HEK293 (cell line): ENCODE data around the gene ANKRD60.

Experiments used
- CTCF ChIA-PET: fragments of 350-600 bp; formaldehyde crosslinking; extraction: SDS; loops from one replicate; lab custom pipeline; 2021; ENCODE audit warnings: antibody characterized with exemption; lab: Yijun Ruan, JAX
- POLR2A ChIA-PET: fragments of 300-600 bp; formaldehyde crosslinking; extraction: SDS; loops from one replicate; lab custom pipeline; 2020; ENCODE audit warnings: antibody characterized with exemption, inconsistent platforms; lab: Yijun Ruan, JAX
- H3K27ac ChIP-seq: fragments of 200-500 bp; sonication (Bioruptor generic); 2 replicates; pipeline ENCODE4 v1.5.1; 2014; ENCODE audit warnings: low read depth, low read length, control low read depth, inconsistent platforms; ENCODE audit errors: extremely low read depth
- H3K36me3 ChIP-seq, 2 experiments: fragments of 200-500 bp in 1 of 2; sonication (Bioruptor generic) in 1 of 2; 1 replicate in 1 of 2; 2 replicates in 1 of 2; pipeline ENCODE4 v1.5.1; 2014 to 2017; ENCODE audit warnings: inconsistent platforms in 2 of 2, low read length in 2 of 2; ENCODE audit not compliant: control insufficient read depth in 2 of 2, insufficient read depth in 1 of 2
- H3K4me1 ChIP-seq: fragments of 200-500 bp; sonication (Bioruptor generic); 2 replicates; pipeline ENCODE4 v1.5.1; 2014; ENCODE audit warnings: mild to moderate bottlenecking, low read length, inconsistent platforms; ENCODE audit not compliant: control insufficient read depth, insufficient read depth
- H3K4me3 ChIP-seq: 2 replicates; pipeline ENCODE4 v1.5.1; 2011; ENCODE audit warnings: low read depth, mild to moderate bottlenecking, control low read depth, low read length, moderate library complexity
- H3K9me3 ChIP-seq: fragments of 200-500 bp; sonication (Bioruptor generic); 2 replicates; pipeline ENCODE4 v1.5.1; 2014; ENCODE audit warnings: low read depth, low read length, inconsistent platforms; ENCODE audit not compliant: control insufficient read depth, insufficient read depth
- FEZF1 ChIP-seq: fragments of 450-650 bp; formaldehyde crosslinking; IDR thresholded peaks from 2 replicates; pipeline ENCODE4 v1.5.1; 2016; ENCODE audit warnings: missing biosample characterization, missing genetic modification characterization
- KLF9 ChIP-seq: fragments of 450-650 bp; formaldehyde crosslinking; IDR thresholded peaks from 2 replicates; pipeline ENCODE4 v1.5.1; 2016; ENCODE audit warnings: missing biosample characterization, missing genetic modification characterization, low read depth
- MZF1 ChIP-seq: fragments of 450-650 bp; formaldehyde crosslinking; IDR thresholded peaks from 2 replicates; pipeline ENCODE4 v1.5.1; 2017; ENCODE audit warnings: missing biosample characterization, missing genetic modification characterization, borderline replicate concordance
- SP2 ChIP-seq: fragments of 450-650 bp; formaldehyde crosslinking; IDR thresholded peaks from 2 replicates; pipeline ENCODE4 v1.5.1; 2016; ENCODE audit warnings: missing biosample characterization, missing genetic modification characterization
- ZNF10 ChIP-seq: fragments of 450-650 bp; formaldehyde crosslinking; IDR thresholded peaks from 2 replicates; pipeline ENCODE4 v1.5.1; 2017; ENCODE audit warnings: missing biosample characterization, missing genetic modification characterization
- ZNF24 ChIP-seq: fragments of 450-650 bp; formaldehyde crosslinking; IDR thresholded peaks from 2 replicates; pipeline ENCODE4 v1.5.1; 2016; ENCODE audit warnings: missing biosample characterization, missing genetic modification characterization
- ZNF335 ChIP-seq: fragments of 450-650 bp; formaldehyde crosslinking; conservative IDR thresholded peaks from 2 replicates; pipeline ENCODE4 v1.5.1; 2016; ENCODE audit warnings: missing biosample characterization, missing genetic modification characterization
- ZNF37A ChIP-seq: fragments of 450-650 bp; IDR thresholded peaks from 2 replicates; pipeline ENCODE4 v1.5.1; 2018; ENCODE audit warnings: missing biosample characterization, missing genetic modification characterization
- ZNF426 ChIP-seq: fragments of 450-650 bp; formaldehyde crosslinking; IDR thresholded peaks from 2 replicates; pipeline ENCODE4 v1.5.1; 2017; ENCODE audit warnings: missing biosample characterization, missing genetic modification characterization, mild to moderate bottlenecking, inconsistent platforms, moderate library complexity
- ZNF473 ChIP-seq: fragments of 450-650 bp; formaldehyde crosslinking; IDR thresholded peaks from 2 replicates; pipeline ENCODE4 v1.5.1; 2017; ENCODE audit warnings: missing biosample characterization, missing genetic modification characterization
- ZNF501 ChIP-seq: fragments of 450-650 bp; formaldehyde crosslinking; IDR thresholded peaks from 2 replicates; pipeline ENCODE4 v1.5.1; 2016; ENCODE audit warnings: missing biosample characterization, missing genetic modification characterization
- ZNF610 ChIP-seq: fragments of 450-650 bp; formaldehyde crosslinking; IDR thresholded peaks from 2 replicates; pipeline ENCODE4 v1.5.1; 2016; ENCODE audit warnings: missing biosample characterization, missing genetic modification characterization, borderline replicate concordance
- ZNF791 ChIP-seq: fragments of 450-650 bp; formaldehyde crosslinking; IDR thresholded peaks from 2 replicates; pipeline ENCODE4 v1.5.1; 2016; ENCODE audit warnings: missing biosample characterization, missing genetic modification characterization
- ZNF843 ChIP-seq: fragments of 450-650 bp; formaldehyde crosslinking; IDR thresholded peaks from 2 replicates; pipeline ENCODE4 v1.5.1; 2016; ENCODE audit warnings: missing biosample characterization, missing genetic modification characterization
- TF ChIP-seq, protein P1 (sequence below): fragments of 450-650 bp; formaldehyde crosslinking; IDR thresholded peaks from 2 replicates; pipeline ENCODE4 v1.5.1; 2016; ENCODE audit warnings: missing biosample characterization, missing genetic modification characterization
- TF ChIP-seq, protein P2 (sequence below): fragments of 450-650 bp; formaldehyde crosslinking; IDR thresholded peaks from 2 replicates; pipeline ENCODE4 v1.5.1; 2016; ENCODE audit warnings: missing biosample characterization, missing genetic modification characterization
- TF ChIP-seq, protein P3 (sequence below): fragments of 450-650 bp; formaldehyde crosslinking; IDR thresholded peaks from 2 replicates; pipeline ENCODE4 v1.5.1; 2016; ENCODE audit warnings: missing biosample characterization, missing genetic modification characterization
- TF ChIP-seq, protein P4 (sequence below): IDR thresholded peaks from 2 replicates; pipeline ENCODE4 v1.6.1; 2011; ENCODE audit warnings: mild to moderate bottlenecking, low read depth, low read length, borderline replicate concordance
- TF ChIP-seq, protein P5 (sequence below): fragments of 450-650 bp; formaldehyde crosslinking; IDR thresholded peaks from 2 replicates; pipeline ENCODE4 v1.5.1; 2017; ENCODE audit warnings: missing biosample characterization, missing genetic modification characterization

Gene ANKRD60, protein sequence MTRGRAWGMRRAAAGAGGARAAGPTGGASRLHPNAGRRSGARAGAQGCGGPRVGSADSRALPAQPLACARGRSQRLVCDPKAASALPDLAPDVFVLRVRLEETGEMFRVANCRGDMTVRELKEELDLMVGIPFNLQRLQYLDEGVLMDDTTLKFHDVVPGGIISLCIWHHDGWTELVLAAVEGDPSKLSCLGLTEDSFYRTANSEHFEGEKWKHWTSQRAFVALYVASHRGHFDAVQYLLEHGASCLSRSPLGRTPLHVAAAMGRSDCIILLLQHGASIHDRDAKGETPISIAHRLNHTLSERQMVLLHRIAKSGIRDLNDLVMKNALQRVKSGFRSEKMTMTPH

DNA sequence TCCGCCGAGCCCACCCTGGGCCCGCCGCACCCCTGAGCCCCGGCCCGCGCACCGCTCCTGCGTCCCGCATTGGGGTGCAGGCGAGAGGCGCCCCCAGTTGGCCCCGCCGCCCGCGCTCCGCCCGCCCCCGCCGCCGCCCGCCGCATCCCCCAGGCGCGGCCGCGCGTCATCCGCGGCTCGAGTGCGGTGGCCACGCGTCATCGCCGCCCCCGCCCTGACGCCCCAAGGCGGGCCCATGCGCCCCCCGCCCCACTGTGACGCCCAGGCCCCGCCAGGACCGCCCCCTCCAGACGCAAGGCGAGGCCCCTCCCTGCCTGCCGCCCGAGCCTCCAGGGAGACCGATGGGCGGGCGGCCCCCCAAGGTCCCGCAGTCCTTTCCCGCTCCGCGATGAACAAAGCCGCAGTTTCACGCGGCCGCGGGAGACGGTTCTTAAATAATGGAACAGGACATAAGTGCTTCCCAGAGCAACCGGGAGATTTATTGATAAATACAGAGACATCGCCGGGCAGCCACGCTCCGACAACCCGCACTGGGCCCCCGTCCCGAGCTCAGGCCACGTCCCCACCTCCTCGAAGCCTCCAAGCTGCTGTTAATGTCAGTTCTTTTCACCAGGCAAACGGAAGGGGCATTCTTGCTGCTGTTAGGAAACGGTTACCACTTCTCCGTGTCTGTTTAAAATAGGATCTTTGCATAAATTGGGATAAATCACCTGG lies at the start of gene ANKRD60:
ANKRD60 (minus strand) TSS at position 170 of the 714 bp plus-strand sequence; CDS start at position 170, 0 bp downstream.
- TF ChIP-seq ZNF24 (tag by site-specific recombination) (no peak), ZNF10 (tag by site-specific recombination) (no peak), ZNF501 (tag by site-specific recombination) (no peak), ZNF37A (tag by site-specific recombination) (no peak), ZNF791 (tag by site-specific recombination) (no peak), KLF9 (no peak), ZNF426 (tag by site-specific recombination) (no peak), SP2 (0 out of 2 replicates have a peak, but pooled peaks have one; percentile 11), ZNF335 (tag by site-specific recombination) (0 out of 2 replicates have a peak, but pooled peaks have one; percentile 31), ZNF473 (tag by site-specific recombination) (no peak), ZNF843 (no peak)
- TF ChIP-seq, protein P1, sequence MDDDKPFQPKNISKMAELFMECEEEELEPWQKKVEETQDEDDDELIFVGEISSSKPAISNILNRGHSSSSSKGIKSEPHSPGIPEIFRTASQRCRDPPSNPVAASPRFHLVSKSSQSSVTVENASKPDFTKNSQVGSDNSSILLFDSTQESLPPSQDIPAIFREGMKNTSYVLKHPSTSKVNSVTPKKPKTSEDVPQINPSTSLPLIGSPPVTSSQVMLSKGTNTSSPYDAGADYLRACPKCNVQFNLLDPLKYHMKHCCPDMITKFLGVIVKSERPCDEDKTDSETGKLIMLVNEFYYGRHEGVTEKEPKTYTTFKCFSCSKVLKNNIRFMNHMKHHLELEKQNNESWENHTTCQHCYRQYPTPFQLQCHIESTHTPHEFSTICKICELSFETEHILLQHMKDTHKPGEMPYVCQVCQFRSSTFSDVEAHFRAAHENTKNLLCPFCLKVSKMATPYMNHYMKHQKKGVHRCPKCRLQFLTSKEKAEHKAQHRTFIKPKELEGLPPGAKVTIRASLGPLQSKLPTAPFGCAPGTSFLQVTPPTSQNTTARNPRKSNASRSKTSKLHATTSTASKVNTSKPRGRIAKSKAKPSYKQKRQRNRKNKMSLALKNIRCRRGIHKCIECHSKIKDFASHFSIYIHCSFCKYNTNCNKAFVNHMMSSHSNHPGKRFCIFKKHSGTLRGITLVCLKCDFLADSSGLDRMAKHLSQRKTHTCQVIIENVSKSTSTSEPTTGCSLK (tag by site-specific recombination) = no peak
- TF ChIP-seq, protein P2, sequence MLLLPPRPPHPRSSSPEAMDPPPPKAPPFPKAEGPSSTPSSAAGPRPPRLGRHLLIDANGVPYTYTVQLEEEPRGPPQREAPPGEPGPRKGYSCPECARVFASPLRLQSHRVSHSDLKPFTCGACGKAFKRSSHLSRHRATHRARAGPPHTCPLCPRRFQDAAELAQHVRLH (tag by site-specific recombination) = no peak
- TF ChIP-seq, protein P3, sequence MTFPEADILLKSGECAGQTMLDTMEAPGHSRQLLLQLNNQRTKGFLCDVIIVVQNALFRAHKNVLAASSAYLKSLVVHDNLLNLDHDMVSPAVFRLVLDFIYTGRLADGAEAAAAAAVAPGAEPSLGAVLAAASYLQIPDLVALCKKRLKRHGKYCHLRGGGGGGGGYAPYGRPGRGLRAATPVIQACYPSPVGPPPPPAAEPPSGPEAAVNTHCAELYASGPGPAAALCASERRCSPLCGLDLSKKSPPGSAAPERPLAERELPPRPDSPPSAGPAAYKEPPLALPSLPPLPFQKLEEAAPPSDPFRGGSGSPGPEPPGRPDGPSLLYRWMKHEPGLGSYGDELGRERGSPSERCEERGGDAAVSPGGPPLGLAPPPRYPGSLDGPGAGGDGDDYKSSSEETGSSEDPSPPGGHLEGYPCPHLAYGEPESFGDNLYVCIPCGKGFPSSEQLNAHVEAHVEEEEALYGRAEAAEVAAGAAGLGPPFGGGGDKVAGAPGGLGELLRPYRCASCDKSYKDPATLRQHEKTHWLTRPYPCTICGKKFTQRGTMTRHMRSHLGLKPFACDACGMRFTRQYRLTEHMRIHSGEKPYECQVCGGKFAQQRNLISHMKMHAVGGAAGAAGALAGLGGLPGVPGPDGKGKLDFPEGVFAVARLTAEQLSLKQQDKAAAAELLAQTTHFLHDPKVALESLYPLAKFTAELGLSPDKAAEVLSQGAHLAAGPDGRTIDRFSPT (tag by site-specific recombination) = no peak
- H3K27ac ChIP-seq = no peak within 1 kb of the TSS
- no peak within 1 kb of the TSS for H3K4me3 ChIP-seq
- H3K4me1 ChIP-seq = no peaks in the 10 kb centered on the region
- H3K9me3 ChIP-seq = no peaks in the 10 kb centered on the region
- peaks cover 0 to 3% of the 10 kb centered on the region in 2 experiments; a peak in 1 of 3 replicates for H3K36me3 ChIP-seq
- POLR2A ChIA-PET = no interaction called here
- CTCF ChIA-PET = no interaction called here

DNA sequence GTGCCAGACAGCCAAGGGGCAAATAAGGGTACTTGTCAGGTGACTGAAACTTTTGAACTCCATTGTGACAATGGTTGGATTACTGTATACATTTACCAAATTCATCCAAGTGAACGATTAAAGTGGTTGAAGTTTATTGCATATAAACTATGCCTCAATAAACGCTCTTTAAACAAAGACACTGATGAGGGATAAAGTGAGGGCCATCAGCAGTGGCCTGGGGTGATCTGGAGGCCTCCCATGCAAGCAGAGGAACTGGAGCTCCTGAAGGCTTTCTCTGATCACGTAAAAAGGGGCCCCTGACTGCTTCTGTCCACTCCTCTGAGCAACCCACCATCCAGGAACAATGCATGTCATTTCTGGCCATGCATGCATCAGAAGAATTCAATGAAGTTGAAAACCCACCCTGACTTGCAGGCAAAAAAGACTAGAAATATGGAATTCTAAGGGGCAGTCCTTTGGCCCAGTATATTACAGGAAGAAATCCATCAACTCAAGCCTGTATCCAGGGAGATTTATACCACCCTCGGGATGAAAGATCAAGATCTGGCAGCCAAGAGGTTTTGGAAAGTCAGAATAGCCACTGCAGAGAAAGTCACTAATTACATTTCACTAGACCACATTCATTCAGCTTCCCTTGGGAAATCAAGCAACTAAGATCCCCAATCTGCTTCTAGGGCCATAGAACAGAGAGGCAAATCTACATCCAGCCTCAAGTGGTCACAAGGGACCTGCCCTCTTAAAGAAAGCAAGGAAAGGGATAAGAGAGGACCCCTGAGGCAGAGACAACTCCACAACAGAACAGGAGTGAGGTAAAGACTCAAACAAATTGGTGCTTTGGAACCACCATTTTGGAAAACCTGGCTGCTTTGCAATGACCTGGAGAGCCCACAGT lies 49.4 kb upstream of the ANKRD60 start:
- TF ChIP-seq, protein P4, sequence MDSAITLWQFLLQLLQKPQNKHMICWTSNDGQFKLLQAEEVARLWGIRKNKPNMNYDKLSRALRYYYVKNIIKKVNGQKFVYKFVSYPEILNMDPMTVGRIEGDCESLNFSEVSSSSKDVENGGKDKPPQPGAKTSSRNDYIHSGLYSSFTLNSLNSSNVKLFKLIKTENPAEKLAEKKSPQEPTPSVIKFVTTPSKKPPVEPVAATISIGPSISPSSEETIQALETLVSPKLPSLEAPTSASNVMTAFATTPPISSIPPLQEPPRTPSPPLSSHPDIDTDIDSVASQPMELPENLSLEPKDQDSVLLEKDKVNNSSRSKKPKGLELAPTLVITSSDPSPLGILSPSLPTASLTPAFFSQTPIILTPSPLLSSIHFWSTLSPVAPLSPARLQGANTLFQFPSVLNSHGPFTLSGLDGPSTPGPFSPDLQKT = no peak
- peak; percentile 33; the same call in 1 of the 2 replicates for TF ChIP-seq FEZF1 (tag by site-specific recombination)
- peak; percentile 71; the same call in 1 of the 2 replicates for TF ChIP-seq ZNF10 (tag by site-specific recombination)
- TF ChIP-seq, protein P5, sequence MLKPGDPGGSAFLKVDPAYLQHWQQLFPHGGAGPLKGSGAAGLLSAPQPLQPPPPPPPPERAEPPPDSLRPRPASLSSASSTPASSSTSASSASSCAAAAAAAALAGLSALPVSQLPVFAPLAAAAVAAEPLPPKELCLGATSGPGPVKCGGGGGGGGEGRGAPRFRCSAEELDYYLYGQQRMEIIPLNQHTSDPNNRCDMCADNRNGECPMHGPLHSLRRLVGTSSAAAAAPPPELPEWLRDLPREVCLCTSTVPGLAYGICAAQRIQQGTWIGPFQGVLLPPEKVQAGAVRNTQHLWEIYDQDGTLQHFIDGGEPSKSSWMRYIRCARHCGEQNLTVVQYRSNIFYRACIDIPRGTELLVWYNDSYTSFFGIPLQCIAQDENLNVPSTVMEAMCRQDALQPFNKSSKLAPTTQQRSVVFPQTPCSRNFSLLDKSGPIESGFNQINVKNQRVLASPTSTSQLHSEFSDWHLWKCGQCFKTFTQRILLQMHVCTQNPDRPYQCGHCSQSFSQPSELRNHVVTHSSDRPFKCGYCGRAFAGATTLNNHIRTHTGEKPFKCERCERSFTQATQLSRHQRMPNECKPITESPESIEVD (tag by site-specific recombination) = peak; percentile 30
- TF ChIP-seq MZF1 (tag by site-specific recombination) = peak; percentile 42; the same call in 1 of the 2 replicates
- TF ChIP-seq ZNF610 = no peak
- TF ChIP-seq, all 188 proteins: peak for 4
- ChIA-PET CTCF (interaction anchor here (0.6 kb wide), 1 partner anchor 188 kb away, joined by 3 read pairs; no protein-coding TSS in a partner anchor), POLR2A (no interaction called here)
- Histone ChIP-seq H3K4me3 (no peak overlapping the region), H3K4me1 (no peaks in the 10 kb centered on the region), H3K36me3 (no peaks in the 10 kb centered on the region; a peak in 1 of 3 replicates), H3K9me3 (no peaks in the 10 kb centered on the region), H3K27ac (no peak overlapping the region)
